WTC11 (cell line): ENCODE results near the gene PRKN. TPM values are rescaled to one million over a fixed set of nuclear protein-coding genes. Genes with fewer than 3 reads are reported as not detected.

ENCODE experiments used
- ATAC-seq: fragments of 200-7000 bp; cut with Tn5 transposase; 2 replicates; pipeline ENCODE4 v1.10.0; 2021; ENCODE audit warnings: mild to moderate bottlenecking, moderate library complexity
- CTCF ChIA-PET: fragments of 300-600 bp; sonication (Branson Sonifier 250); formaldehyde crosslinking; loops from one replicate; lab custom pipeline; 2021; ENCODE audit warnings: antibody characterized with exemption; lab: Charles Lee
- POLR2A ChIA-PET: fragments of 350-600 bp; sonication (Branson Sonifier 250); formaldehyde crosslinking; loops from one replicate; lab custom pipeline; 2021; ENCODE audit warnings: antibody characterized with exemption; lab: Charles Lee
- DNase-seq: peaks from one replicate; pipeline ENCODE4 v3.0.0; 2021; ENCODE audit warnings: low spot score
- H3K27ac Mint-ChIP-seq: 2 replicates; pipeline ENCODE4 v1.8.0; 2021; ENCODE audit warnings: mixed read lengths
- H3K27me3 Mint-ChIP-seq: 2 replicates; pipeline ENCODE4 v1.8.0; 2021; ENCODE audit warnings: low read depth, mild to moderate bottlenecking, moderate library complexity, mixed read lengths
- H3K36me3 Mint-ChIP-seq: 2 replicates; pipeline ENCODE4 v1.8.0; 2021; ENCODE audit warnings: mixed read lengths
- H3K4me1 Mint-ChIP-seq: 2 replicates; pipeline ENCODE4 v1.8.0; 2022; ENCODE audit warnings: mixed read lengths
- H3K4me3 Mint-ChIP-seq: 2 replicates; pipeline ENCODE4 v1.8.0; 2021; ENCODE audit warnings: mild to moderate bottlenecking, moderate library complexity, mixed read lengths
- H3K9me3 Mint-ChIP-seq: 2 replicates; pipeline ENCODE4 v1.8.0; 2021; ENCODE audit warnings: mixed read lengths
- CREB1 ChIP-seq: sonication (generic); formaldehyde crosslinking; IDR thresholded peaks from 2 replicates; pipeline ENCODE4 v1.8.0; 2023; ENCODE audit warnings: mild to moderate bottlenecking, missing genetic modification reagents
- ESRRA ChIP-seq: sonication (generic); formaldehyde crosslinking; IDR thresholded peaks from 2 replicates; pipeline ENCODE4 v1.8.1; 2022; ENCODE audit warnings: mild to moderate bottlenecking, missing genetic modification reagents, borderline replicate concordance
- FOXJ3 ChIP-seq: sonication (generic); formaldehyde crosslinking; IDR thresholded peaks from 2 replicates; pipeline ENCODE4 v1.9.0; 2021; ENCODE audit warnings: missing genetic modification reagents, mild to moderate bottlenecking, borderline replicate concordance
- FOXK1 ChIP-seq: sonication (generic); formaldehyde crosslinking; IDR thresholded peaks from 2 replicates; pipeline ENCODE4 v1.8.0; 2022; ENCODE audit warnings: mild to moderate bottlenecking, moderate library complexity, missing genetic modification reagents
- MYBL2 ChIP-seq: sonication (generic); formaldehyde crosslinking; IDR thresholded peaks from 2 replicates; pipeline ENCODE4 v1.8.1; 2023; ENCODE audit warnings: mild to moderate bottlenecking, moderate library complexity, missing genetic modification reagents
- NFATC4 ChIP-seq: fragments of 250-450 bp; sonication (Bioruptor Pico); IDR thresholded peaks from 2 replicates; pipeline ENCODE4 v1.9.0; 2021; ENCODE audit warnings: mild to moderate bottlenecking
- NFYB ChIP-seq: sonication (generic); formaldehyde crosslinking; conservative IDR thresholded peaks from 2 replicates; pipeline ENCODE4 v1.8.0; 2022; ENCODE audit warnings: low read depth, missing genetic modification reagents
- SP1 ChIP-seq: sonication (generic); formaldehyde crosslinking; conservative IDR thresholded peaks from 2 replicates; pipeline ENCODE4 v1.8.1; 2022; ENCODE audit warnings: missing genetic modification reagents
- TEAD4 ChIP-seq: sonication (generic); formaldehyde crosslinking; IDR thresholded peaks from 2 replicates; pipeline ENCODE4 v1.8.0; 2022; ENCODE audit warnings: mild to moderate bottlenecking, missing genetic modification reagents
- ZNF232 ChIP-seq: sonication (generic); formaldehyde crosslinking; IDR thresholded peaks from 2 replicates; pipeline ENCODE4 v1.8.0; 2022; ENCODE audit warnings: mild to moderate bottlenecking, missing genetic modification reagents
- total RNA-seq: library from RNA; stranded (reverse); gene quantifications from 3 replicates; pipeline ENCODE4 v1.2.3, GENCODE V29; 2021
- TF ChIP-seq, protein P1 (sequence below): fragments of 250-450 bp; sonication (Bioruptor Pico); IDR thresholded peaks from 2 replicates; pipeline ENCODE4 v1.9.0; 2021; ENCODE audit warnings: mild to moderate bottlenecking
- TF ChIP-seq, protein P2 (sequence below): sonication (generic); formaldehyde crosslinking; IDR thresholded peaks from 2 replicates; pipeline ENCODE4 v1.8.0; 2022; ENCODE audit warnings: mild to moderate bottlenecking, missing genetic modification reagents
- TF ChIP-seq, protein P3 (sequence below): fragments of 200-600 bp; IDR thresholded peaks from 2 replicates; pipeline ENCODE4 v1.8.0; 2022; ENCODE audit warnings: antibody characterized with exemption
- TF ChIP-seq, protein P4 (sequence below): sonication (generic); formaldehyde crosslinking; IDR thresholded peaks from 2 replicates; pipeline ENCODE4 v1.8.1; 2022; ENCODE audit warnings: mild to moderate bottlenecking, moderate library complexity, missing genetic modification reagents
- TF ChIP-seq, protein P5 (sequence below): sonication (generic); formaldehyde crosslinking; IDR thresholded peaks from 2 replicates; pipeline ENCODE4 v1.8.1; 2022; ENCODE audit warnings: missing genetic modification reagents, borderline replicate concordance
- TF ChIP-seq, protein P6 (sequence below): sonication (generic); formaldehyde crosslinking; IDR thresholded peaks from 2 replicates; pipeline ENCODE4 v1.8.1; 2022; ENCODE audit warnings: low read depth, missing genetic modification reagents, borderline replicate concordance

PRKN gene
- total RNA-seq, 1 experiment from 2014 or later = 0.59 TPM

DNA sequence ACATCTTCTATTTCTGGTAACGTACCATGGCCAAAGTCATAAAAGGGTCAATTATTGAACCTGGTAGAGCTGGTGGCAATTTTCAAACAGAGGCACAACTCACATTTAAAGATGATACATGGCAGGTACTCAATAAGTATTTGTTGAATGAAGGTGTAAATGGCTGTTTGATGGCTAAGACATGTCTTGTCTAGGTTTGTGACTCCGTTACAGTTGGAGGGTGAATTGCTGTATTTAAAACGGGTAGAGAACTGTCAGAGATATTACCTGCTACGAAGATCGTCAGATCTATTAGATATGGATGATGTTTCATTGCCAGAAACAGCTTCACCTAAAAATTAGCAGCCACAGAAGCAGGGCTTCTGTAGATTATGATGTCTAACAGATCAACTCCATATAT lies 601.9 kb downstream of the PRKN start:
- Mint-ChIP-seq H3K27ac (no peak overlapping the region), H3K4me3 (no peak overlapping the region), H3K9me3 (no peaks in the 10 kb centered on the region), H3K4me1 (peaks cover 5% of the 10 kb centered on the region), H3K27me3 (no peaks in the 10 kb centered on the region), H3K36me3 (no peaks in the 10 kb centered on the region)
- ATAC-seq = no peak
- CTCF ChIA-PET = no interaction called here
- DNase-seq = no peak
- POLR2A ChIA-PET = no interaction called here
- TF ChIP-seq, protein P1, sequence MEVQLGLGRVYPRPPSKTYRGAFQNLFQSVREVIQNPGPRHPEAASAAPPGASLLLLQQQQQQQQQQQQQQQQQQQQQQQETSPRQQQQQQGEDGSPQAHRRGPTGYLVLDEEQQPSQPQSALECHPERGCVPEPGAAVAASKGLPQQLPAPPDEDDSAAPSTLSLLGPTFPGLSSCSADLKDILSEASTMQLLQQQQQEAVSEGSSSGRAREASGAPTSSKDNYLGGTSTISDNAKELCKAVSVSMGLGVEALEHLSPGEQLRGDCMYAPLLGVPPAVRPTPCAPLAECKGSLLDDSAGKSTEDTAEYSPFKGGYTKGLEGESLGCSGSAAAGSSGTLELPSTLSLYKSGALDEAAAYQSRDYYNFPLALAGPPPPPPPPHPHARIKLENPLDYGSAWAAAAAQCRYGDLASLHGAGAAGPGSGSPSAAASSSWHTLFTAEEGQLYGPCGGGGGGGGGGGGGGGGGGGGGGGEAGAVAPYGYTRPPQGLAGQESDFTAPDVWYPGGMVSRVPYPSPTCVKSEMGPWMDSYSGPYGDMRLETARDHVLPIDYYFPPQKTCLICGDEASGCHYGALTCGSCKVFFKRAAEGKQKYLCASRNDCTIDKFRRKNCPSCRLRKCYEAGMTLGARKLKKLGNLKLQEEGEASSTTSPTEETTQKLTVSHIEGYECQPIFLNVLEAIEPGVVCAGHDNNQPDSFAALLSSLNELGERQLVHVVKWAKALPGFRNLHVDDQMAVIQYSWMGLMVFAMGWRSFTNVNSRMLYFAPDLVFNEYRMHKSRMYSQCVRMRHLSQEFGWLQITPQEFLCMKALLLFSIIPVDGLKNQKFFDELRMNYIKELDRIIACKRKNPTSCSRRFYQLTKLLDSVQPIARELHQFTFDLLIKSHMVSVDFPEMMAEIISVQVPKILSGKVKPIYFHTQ (CRISPR knock-in tag) = no peak
- TF ChIP-seq FOXJ3 (CRISPR knock-in tag) = no peak
- TF ChIP-seq MYBL2 = no peak
- no peak for TF ChIP-seq CREB1 (CRISPR knock-in tag)

DNA sequence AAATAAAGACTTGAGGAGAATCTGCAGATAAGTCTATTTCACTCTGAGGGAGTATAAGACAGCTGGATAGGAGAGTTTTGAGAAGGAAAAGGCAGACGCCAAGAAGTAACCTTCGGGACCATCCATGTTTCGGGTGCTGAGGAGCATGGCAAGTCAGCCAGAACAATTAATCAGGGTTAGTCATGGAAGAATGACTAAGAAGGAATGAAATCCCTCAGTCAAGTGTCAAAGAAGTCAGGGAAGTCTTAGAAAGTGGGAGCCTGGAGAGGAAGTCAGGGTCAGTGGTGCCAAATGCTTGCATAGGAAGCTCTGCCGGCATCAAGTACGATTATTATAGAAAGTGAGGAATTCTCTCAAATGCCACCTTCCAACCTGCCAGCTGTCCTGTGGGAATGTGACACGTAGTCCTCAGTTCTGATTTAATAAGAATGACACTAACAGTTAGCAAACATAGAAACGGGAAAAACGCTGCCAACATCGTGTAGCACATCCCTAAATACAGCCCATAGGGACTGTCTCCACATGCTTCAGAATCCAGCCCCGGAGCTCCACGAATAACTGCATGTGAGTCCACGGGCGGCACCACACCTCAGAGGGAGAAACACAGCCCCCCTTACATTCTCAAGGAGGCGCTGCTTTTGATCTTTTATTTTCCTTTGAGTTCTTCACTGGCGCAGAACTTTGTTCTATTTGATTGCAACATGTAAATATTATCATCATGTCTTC lies 602.7 kb downstream of the PRKN start:
- ATAC-seq = no peak

DNA sequence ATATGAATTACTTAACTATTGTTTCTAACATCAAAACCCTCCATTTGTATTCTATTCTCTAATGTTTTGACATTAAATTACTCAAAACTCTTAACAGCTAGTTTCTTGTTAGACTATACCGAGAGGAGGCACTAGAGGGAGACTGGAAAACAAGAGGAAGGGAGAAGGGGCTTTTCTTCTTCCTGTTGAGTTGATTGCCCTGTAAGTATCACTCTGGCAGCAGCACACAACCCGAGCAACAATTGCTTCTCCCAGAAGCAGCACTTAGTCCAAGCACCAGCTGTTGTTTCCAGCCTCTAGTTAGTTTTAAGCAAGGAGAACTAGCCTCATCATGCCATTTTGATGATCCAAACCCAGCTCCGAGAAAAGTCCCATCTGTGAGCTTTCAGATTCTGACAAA lies 603.8 kb downstream of the PRKN start:
- DNase-seq = no peak
- TF ChIP-seq NFATC4 (CRISPR knock-in tag) (no peak), FOXK1 (no peak), SP1 (CRISPR knock-in tag) (0 out of 2 replicates have a peak, but pooled peaks have one; percentile 20)
- TF ChIP-seq, protein P2, sequence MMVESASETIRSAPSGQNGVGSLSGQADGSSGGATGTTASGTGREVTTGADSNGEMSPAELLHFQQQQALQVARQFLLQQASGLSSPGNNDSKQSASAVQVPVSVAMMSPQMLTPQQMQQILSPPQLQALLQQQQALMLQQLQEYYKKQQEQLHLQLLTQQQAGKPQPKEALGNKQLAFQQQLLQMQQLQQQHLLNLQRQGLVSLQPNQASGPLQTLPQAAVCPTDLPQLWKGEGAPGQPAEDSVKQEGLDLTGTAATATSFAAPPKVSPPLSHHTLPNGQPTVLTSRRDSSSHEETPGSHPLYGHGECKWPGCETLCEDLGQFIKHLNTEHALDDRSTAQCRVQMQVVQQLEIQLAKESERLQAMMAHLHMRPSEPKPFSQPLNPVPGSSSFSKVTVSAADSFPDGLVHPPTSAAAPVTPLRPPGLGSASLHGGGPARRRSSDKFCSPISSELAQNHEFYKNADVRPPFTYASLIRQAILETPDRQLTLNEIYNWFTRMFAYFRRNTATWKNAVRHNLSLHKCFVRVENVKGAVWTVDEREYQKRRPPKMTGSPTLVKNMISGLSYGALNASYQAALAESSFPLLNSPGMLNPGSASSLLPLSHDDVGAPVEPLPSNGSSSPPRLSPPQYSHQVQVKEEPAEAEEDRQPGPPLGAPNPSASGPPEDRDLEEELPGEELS = no peak
- TF ChIP-seq, protein P3, sequence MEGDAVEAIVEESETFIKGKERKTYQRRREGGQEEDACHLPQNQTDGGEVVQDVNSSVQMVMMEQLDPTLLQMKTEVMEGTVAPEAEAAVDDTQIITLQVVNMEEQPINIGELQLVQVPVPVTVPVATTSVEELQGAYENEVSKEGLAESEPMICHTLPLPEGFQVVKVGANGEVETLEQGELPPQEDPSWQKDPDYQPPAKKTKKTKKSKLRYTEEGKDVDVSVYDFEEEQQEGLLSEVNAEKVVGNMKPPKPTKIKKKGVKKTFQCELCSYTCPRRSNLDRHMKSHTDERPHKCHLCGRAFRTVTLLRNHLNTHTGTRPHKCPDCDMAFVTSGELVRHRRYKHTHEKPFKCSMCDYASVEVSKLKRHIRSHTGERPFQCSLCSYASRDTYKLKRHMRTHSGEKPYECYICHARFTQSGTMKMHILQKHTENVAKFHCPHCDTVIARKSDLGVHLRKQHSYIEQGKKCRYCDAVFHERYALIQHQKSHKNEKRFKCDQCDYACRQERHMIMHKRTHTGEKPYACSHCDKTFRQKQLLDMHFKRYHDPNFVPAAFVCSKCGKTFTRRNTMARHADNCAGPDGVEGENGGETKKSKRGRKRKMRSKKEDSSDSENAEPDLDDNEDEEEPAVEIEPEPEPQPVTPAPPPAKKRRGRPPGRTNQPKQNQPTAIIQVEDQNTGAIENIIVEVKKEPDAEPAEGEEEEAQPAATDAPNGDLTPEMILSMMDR = peak; percentile 34
- TF ChIP-seq, protein P4, sequence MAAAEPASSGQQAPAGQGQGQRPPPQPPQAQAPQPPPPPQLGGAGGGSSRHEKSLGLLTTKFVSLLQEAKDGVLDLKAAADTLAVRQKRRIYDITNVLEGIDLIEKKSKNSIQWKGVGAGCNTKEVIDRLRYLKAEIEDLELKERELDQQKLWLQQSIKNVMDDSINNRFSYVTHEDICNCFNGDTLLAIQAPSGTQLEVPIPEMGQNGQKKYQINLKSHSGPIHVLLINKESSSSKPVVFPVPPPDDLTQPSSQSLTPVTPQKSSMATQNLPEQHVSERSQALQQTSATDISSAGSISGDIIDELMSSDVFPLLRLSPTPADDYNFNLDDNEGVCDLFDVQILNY (CRISPR knock-in tag) = no peak
- peak; percentile 96 for ATAC-seq
- H3K4me1 Mint-ChIP-seq = peaks cover 5% of the 10 kb centered on the region
- H3K36me3 Mint-ChIP-seq = no peaks in the 10 kb centered on the region
- no peaks in the 10 kb centered on the region for H3K27me3 Mint-ChIP-seq
- ChIA-PET CTCF (interaction anchor here (0.5 to 1.3 kb wide), 10 partner anchors 12 to 566 kb away, joined by 3 to 6 read pairs (median 3); no protein-coding TSS in a partner anchor), POLR2A (no interaction called here)
- no peak overlapping the region for H3K27ac Mint-ChIP-seq
- no peak overlapping the region for H3K4me3 Mint-ChIP-seq
- no peaks in the 10 kb centered on the region for H3K9me3 Mint-ChIP-seq

More for the DNA sequence above, 602.7 kb downstream of the PRKN start:
- H3K4me3 Mint-ChIP-seq = no peak overlapping the region
- DNase-seq = no peak
- ChIA-PET CTCF (interaction anchor here (1.0 kb wide), 1 partner anchor 506 kb away, joined by 3 read pairs; no protein-coding TSS in a partner anchor), POLR2A (no interaction called here)
- H3K27me3 Mint-ChIP-seq = no peaks in the 10 kb centered on the region
- H3K4me1 Mint-ChIP-seq = peaks cover 5% of the 10 kb centered on the region
- H3K27ac Mint-ChIP-seq = no peak overlapping the region
- no peaks in the 10 kb centered on the region for H3K36me3 Mint-ChIP-seq
- TF ChIP-seq ZNF232 (no peak), TEAD4 (CRISPR knock-in tag) (no peak), ESRRA (CRISPR knock-in tag) (no peak), NFYB (CRISPR knock-in tag) (no peak)
- TF ChIP-seq, protein P5, sequence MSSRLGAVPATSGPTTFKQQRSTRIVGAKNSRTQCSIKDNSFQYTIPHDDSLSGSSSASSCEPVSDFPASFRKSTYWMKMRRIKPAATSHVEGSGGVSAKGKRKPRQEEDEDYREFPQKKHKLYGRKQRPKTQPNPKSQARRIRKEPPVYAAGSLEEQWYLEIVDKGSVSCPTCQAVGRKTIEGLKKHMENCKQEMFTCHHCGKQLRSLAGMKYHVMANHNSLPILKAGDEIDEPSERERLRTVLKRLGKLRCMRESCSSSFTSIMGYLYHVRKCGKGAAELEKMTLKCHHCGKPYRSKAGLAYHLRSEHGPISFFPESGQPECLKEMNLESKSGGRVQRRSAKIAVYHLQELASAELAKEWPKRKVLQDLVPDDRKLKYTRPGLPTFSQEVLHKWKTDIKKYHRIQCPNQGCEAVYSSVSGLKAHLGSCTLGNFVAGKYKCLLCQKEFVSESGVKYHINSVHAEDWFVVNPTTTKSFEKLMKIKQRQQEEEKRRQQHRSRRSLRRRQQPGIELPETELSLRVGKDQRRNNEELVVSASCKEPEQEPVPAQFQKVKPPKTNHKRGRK (CRISPR knock-in tag) = no peak
- TF ChIP-seq, protein P6, sequence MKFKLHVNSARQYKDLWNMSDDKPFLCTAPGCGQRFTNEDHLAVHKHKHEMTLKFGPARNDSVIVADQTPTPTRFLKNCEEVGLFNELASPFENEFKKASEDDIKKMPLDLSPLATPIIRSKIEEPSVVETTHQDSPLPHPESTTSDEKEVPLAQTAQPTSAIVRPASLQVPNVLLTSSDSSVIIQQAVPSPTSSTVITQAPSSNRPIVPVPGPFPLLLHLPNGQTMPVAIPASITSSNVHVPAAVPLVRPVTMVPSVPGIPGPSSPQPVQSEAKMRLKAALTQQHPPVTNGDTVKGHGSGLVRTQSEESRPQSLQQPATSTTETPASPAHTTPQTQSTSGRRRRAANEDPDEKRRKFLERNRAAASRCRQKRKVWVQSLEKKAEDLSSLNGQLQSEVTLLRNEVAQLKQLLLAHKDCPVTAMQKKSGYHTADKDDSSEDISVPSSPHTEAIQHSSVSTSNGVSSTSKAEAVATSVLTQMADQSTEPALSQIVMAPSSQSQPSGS (CRISPR knock-in tag) = no peak
- no peaks in the 10 kb centered on the region for H3K9me3 Mint-ChIP-seq
